ENCODE results near the gene SULF2.
A peak's percentile ranks its signal among the peaks of the same experiment; 100 is the strongest.

Gene SULF2

DNA sequence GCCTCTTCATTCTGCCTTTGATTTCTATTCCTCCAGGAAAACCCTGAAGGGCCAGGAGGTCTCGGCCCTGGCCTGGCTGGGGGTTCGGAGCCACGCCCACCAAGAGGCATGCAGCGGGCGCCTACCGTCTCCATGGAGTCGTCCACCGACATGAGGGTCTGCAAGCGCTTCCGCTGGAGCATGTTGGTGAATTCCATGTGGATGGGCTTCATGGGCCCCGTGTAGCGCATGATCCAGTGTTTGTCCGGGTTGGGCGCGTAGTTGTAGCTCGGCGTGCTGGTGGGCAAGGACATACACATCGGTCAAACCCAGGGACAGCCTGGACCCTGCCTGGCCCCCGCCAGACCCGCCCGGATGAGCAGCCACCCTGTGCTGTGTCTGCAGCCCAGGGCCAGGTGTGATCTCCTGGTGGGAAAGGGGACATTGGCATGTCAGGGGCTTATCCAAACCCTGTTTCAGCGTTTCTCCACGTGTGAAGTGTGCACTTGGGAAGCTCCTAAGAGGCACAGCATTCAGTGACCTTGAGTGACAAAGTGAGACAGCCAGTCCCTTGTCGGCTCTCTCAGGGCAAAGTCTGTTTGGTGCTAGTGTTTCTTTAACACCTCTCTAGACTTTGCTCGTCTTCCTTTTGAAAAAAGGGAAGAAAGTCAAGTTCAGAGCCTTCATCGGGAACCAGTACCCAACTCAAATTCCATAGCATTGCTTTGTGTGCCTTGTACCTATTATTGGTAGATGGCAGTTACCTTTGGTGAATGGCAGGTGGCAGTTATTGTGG, 100.8 kb downstream of the SULF2 start:
- DNase-seq (ENCODE audit: low spot score), result no peak

DNA sequence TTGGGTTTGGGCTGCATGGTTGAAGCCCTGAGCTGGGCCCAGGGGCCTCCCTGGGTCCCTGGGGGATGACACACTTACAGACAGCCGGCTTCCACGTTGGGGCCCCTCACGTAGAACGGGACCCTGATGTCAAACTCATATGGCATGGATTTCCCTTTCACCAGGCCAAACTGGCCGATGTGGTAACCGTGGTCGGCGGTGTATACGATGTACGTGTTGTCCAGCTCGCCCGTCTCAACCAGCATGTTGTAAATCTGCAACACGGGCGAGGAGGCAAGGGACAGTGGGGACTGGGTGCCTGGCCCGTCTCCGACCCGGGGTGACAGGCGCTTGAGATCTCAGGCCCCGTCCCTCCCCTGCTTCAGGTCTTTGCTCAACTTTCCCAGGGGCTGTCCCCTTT, 102.4 kb downstream of the SULF2 start:
- no peak for DNase-seq (ENCODE audit: low spot score)

DNA sequence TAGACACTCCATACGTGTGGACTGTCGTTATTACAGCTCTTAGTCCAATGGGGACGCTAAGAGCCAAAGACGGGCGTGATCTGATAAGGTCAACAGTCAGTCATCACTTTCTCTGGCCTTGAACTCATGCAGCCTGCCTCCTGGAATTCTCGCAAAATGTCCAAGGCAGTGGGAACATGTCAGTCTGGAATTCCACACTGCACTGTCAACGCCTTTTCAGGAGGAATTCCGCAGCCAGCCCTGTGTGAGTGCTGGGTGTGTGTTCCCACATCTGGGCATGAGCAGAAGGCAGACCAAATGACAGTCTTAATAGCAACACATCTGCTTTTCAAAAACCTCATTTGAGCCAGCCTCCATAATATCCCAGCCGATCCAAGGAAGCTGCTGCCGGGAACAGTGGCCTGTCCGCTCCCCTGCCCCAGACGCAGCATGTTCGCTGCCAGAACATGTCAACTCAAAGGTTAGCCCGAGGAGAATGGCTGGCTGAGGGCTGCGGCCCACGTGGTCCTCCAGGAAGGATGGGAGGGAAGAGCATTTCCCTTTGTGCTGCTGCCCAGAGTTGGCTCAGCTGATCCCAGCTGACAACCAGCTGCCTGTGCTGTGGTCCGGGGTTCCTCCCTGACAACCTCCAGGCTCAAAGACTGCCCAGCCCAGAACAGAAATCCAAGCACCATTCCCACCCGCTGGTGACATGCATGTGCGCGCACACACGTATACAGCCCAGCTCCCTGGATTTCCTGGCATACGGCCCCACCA, 103.1 kb downstream of the SULF2 start:
- DNase-seq (ENCODE audit: low spot score), result peak; percentile 81

DNA sequence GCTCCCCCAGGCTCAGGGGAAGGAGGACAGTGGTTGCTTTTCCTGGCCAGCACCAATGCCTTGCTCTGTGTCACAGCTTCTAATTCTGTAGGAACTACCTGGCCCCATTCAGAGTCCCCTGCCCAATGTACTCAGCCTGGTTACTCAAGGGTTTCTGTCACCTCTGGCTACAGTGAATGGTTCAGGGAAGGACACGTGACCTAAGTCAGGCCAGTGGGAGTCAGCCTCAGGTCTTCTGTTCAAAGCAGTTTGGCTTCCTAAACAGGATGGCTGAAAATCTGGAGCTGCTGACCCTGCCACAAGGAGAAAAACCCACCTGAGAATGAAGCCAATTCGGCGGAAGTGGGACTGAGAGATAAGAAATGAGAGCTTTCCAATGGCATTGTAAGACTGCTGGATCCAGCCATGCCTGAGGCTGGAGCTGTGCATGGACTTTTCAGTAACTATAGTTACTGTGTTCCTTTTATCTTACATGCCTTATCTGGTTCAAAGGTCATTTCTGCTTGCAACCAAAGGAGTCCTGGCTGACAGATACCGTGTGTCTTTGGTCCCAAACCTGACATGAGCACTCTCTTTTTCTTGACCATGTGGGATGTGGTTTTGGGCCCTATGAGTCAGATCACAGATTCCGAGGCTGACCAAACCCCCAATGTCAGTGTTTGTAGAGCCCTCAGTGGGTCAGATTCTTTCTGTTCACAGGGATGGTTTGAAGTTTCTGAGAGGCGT, 104.3 kb downstream of the SULF2 start:
- DNase-seq (ENCODE audit: low spot score), result no peak

DNA sequence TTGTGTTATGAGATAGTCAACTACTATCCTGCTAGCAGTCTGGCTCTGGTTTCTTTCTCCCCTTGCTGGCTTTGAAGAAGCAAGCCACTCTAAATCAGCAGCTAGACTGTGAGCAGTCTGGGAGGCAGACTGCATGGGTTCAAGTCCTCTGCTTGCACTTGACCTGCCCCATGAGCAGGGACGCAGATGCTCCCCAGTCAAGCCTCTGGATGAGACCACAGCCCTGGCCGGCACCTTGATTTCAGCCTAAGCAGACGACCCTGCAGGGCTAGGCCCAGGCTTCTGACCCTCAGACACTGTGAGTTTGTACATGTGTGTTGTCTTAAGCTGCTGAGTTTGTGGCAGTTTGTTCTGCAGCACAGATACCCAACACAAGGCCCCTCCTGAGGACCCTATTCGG, 105.8 kb downstream of the SULF2 start:
- no peak for DNase-seq (ENCODE audit: low spot score)

DNA sequence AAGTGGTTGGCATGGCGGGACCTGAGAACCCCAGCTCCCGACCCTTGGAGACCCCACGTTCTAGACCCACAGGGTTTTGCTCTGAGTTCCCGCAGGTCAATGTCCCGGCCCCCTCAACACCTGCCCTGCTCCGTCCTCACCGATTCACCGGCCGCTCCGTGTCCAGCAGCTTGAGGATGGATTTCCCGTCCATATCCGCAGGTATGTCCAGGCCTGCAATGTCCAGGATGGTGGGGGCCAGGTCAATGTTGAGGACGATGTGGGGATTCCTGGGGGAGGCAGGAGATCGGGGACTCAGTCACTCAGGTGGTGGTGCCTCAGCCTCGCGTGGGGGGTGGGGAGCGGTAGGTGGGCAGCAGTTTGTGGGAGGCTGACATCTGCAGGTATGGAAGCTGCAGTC, 106.7 kb downstream of the SULF2 start:
- DNase-seq (ENCODE audit: low spot score), result no peak

DNA sequence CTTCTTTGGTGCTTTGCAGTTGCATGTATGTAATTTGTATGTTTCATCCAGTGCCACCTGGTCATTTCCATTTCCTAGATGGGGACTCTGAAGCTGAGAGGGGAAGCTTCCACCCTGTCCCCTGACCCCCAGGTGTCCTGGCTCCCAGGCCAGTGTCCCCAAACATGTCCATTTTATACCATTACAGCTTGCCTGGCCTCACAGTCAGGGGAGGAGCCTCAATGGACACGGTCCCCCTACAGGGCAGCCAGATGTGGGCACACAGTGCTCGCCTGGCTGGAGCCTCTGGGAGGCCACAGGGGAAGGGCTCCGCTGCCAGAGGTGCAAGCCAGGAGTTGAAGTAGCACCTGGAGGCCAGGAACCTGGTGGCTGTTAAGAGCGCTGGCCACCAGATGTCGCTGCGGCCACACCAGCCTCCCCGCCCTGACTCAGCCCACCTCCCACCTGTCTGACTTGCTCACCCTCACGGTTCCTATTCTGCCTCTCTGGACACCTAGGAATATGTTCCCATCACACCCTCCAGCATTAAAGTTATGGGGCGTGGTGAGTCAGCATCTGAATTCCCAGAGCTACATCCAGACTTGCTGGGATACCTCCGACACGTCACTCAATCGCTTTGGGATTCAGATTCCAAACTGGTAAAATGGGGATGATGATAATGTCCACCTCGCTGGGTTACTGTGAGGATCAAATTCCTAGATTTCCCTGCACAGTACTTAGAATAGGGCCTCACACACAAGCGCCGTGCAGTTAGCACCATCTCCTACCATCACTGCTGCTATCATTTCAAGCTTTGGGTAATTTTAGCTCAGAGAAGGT, 107.4 kb downstream of the SULF2 start:
- DNase-seq (ENCODE audit: low spot score), result peak; percentile 47

DNA sequence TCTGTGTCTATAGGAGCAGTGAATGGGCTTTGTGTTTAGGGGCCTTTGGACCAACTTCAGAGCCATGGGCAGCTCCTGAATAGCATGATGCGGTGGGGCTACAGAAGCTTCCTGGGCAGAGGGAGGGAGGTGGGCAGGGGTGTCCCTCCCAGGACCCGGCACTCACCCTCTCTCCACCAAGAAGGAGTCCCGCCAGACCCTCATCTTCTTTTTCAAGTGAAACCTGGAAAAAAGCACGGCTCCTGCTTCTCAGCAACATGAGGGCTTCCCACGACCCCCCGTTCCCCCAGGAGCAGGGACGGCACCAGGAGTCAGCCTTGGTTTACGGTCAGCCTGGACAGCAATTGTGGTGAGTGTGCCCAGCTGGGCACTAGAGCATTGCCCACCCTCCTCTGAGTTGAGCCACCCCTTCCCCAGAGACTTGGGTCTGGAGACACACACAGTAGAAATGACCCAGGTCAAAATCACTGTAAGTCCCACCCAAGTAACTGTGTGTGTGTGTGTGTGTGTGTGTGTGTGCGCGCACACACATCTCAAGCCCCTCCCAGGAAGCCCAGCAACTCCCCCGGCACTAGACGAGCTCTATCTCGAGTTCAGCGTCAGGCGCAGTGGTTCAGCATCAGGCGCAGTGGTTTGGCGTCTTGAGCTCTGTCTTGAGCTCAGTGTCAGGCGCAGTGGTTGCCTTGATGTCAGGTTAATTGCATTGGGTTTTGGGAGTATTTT, 108.2 kb downstream of the SULF2 start:
- no peak for DNase-seq (ENCODE audit: low spot score)

DNA sequence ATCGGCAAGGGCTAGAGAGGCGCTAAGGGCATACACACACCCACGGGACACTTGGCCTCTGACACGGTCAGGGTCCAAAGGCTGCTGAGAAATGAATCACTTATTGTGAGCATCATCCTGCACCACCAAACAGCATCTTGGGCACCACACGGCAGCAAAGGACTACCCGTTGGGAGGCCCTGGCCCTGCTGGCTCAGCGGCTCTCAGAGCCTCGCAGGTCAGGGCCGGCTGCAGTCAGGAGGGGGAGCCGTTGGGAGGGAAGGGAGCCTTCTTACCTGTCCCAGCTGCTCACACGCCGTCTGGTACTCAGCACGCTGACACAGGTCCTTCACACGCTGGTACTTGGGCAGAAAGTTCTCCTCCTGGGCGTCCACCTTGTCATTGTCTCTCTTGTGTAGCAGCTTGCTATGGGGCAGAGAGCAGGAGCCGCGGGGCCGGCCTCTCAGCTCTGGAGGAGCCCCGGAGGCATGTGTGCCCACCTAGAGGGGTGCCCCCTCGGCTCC, 109.0 kb downstream of the SULF2 start:
- no peak for DNase-seq (ENCODE audit: low spot score)

DNA sequence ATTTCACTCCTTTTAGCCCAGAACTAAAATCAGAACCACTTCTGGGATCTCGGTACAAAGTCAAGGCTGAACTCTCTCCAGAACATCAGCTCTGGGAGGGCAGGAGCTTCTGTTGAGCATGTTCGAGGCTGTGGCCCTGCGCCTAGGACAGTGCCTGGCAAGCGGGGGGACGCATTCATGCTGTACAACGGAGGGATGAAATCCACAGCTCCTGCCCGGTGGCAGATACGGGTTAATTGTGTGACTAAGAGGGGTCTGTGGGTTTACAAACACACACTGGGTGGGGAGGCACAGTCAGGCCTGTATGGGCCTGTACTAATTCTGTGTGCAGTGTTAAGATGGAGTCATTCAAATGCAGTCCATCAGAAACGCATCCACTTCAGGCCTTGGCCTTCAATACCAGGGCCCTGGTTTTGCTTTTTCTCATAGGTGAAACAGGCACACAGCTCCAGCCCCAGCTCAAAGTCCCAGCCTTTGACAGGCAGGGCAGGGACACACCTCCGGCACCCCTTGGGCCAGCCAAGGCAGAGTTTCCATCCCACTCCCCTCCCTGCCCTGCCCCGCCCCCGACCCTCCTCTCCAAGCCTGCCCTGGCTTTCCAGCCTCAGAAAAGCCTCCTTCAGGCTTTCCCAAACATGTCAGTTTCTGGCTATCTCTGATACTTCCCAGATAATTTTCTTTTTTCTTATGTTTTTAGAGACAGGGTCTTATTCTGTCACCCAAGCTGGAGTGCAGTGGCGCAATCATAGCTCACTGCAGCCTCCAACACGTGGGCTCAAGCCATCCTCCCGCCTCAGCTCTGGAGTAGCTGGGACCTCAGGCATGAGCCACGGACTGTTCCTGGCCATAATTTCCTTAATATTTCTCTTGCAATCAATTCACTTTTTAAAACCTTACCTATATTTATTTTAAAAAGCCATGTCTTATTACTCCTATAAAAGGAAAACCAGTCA, 109.8 kb downstream of the SULF2 start:
- DNase-seq (ENCODE audit: low spot score), result no peak

DNA sequence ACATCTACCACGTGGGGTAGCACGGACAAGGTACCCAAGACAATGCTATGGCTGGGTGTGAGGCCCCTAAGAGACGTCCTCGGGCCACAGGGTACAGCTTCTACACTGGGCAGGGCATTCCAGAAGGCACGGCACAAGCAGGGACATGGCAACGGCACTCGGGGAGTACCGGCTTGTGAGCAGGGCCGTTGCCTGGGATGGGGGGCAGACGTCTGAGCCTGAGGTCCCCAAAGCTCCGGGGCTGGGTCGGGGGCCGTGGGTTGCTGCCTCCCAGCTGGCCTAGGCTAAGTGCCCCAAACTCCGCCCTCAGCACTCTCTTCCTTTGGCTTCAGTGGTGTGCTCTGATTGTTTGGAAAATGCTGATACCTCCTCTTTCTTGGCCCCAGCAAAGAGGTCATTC, 110.6 kb downstream of the SULF2 start:
- DNase-seq (ENCODE audit: low spot score), result no peak

DNA sequence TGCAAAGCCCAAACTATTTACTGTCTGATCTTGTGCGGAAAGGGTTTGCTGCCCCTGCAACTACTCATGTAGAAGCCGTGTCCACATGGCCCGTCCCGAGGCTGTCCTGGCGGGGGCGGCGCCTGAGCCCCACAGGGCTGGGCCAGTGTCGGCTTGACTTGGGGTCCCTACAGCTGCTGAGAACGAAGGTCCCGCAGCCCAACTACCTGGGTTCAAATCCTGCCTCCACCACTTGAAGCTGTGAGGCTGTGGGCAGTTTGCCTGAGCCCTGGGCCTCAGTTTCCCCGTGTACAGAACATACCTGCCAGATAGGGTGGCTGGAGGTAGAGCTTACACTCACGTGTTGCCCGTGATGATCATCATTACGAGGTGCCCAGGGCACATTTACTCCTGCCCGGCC, 111.1 kb downstream of the SULF2 start:
- no peak for DNase-seq (ENCODE audit: low spot score)

DNA sequence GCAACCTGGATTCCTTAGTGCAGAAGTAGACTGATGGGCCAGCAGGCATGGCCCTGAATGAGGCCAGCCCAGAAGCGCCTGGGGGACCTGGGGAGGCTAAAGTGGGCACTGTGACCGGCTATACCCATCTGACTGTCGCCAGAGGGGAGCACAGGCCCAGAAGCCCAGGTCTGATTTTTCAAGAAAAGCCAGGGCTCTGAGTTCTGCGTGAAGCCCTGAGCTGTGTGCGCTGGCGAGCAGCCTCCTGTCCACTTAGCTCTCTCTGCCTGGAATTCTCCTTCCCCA, 111.7 kb downstream of the SULF2 start:
- DNase-seq (ENCODE audit: low spot score), result no peak

DNA sequence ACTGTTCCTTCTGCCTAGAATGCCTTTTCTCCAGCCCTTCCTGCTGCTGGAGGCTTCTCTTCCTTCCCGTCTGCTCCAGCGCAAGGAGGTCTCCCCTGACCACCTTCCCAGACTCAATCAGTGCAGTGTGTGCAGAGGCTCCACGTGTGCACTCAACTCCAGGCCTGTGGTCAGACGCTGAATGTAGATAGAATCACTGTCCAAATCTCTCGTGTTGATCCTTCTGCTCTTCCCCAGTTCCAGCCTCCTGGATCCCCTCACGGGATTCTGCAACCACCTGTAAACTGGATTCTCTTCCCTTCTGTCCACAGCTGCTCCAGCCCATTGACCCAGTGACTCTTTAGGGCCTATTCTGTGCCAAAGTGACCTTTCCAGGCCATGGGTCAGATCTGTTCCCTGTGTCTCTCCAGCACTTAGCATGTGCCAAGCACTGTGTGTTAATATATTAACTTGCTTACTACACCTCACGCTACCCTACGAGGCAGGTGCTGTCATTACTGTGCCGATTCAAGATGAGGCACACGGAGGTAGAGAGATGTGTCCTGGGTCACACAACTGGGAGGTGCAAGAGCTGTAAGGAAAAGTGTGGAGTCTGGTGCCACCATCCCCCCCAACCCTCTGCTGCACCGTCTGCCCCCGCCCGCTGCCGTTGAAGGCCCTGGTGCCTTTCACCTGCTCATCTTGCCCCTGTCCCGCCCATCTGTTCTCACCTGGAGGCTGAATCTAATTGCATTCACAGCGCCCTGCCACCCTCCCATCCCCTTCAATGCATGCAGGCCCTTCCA, 112.2 kb downstream of the SULF2 start:
- no peak for DNase-seq (ENCODE audit: low spot score)

DNA sequence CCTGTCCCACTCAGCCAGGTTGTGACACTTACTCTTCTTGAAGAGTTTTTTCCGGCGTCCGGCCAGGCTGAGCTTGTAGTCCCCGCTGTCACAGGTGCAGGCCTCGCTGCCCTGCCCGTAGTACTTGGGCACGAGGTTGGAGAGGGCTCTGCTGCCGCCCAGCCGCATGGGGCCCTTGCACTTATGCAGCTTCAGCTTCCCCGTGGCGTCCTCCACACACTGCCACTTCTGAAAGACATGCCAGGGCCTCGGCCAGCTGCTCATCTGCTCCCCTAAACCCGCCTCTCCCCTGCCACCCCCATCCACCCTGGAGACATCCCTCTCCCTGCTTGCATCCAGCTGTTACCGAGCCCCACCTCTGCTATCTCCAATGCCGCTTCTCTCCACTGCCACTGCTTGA, 113.1 kb downstream of the SULF2 start:
- no peak for DNase-seq (ENCODE audit: low spot score)

DNA sequence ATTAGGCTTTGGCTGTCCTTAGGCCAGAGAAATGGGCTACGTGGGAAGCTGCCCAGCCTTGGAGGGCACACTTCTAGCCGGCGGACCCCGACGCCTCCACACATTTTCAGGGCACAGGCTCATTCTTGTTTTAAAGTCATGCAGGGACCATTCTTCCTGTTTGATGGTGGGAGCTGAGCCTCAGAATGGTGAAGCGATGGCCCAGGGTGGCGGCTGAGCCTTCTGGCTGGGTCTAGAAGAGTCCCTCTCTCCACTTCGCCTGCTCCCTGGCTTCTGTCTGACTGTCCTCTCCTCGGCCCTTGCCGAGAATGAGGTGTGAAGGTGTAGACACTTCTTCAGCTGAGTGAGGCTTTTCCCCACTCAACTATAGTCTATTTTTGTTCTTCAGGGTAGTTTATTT, 114.4 kb downstream of the SULF2 start:
- DNase-seq (ENCODE audit: low spot score), result no peak

DNA sequence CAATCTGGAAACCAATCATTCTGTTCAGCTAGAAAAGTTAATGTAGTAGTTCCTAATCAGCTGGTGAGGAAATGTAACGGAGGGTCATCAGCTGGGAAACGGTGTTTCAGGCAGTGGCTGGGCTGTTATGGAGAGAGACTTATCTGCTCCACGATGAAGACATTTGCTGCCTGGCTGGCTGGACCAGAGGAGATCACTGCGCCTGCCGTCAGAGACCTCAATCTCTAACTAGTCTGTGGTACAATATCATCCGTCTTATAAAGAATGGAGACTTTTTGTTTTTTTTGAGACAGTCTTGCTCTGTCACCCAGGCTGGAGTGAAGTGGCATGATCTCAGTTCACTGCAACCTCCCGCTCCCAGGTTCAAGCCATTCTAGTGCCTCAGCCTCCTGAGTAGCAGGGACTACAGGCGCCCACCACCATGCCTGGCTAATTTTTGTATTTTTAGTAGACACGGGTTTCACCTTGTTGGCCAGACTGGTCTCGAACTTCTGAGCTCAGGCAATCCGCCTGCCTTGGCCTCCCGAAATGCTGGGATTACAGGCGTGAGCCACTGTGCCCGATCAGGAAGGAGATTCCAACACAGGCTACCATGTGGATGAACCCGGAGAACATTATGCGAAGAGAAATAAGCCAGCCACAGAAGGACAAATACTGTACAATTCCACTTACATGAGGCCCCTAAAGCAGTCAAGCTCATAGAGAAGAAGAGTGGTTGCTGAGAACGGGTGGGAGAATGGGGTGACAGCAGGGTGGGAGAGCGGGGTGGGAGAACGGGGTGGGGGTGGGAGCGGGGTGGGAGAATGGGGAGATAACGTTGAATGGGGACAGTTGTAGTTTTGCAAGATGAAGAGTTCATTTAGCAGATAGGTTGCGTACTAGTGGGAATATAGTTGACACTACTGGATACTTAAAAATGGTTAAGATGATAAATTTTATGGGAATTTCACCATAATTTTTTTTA, 115.1 kb downstream of the SULF2 start:
- DNase-seq (ENCODE audit: low spot score), result no peak

DNA sequence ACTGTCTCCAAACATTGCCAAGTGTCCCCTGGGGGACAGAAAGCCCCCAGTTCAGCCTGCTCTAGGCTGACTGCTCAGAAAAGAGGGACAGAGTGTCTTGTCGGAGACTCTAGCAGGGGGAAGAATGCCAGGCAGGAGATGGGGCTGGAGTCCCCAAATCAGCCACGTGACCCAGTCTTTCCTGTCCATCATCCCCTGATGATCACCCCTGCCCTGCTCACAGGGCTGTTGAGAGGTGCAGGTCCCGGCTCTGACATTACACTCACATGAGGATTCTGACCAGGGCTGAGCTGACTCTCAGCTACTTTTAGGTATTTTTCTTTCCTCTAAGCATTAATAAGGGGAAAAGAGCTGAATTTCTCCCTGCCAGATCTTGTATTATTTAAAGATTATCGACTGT, 115.8 kb downstream of the SULF2 start:
- DNase-seq (ENCODE audit: low spot score), result no peak

DNA sequence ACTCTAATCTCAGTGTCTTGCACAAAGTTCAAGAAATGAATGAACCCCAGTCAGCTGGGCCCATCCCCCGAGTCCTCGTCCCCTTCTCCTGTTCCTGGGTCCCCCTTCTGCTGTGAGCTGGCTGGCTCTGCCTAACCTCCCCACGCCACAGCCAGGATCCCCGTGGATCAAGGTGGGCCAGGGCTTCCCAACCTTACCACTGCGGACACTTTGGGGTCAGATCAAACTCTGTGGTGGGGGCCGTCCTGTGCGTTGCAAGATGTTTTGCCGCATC, 116.2 kb downstream of the SULF2 start:
- DNase-seq (ENCODE audit: low spot score), result no peak
